Kidney tubule cell (primary cell): ENCODE results near the gene HTR1D.

Experiments used
- DNase-seq: peaks from one replicate; pipeline ENCODE4 v3.0.0-alpha.2; 2018; ENCODE audit warnings: low spot score

The HTR1D gene

DNA sequence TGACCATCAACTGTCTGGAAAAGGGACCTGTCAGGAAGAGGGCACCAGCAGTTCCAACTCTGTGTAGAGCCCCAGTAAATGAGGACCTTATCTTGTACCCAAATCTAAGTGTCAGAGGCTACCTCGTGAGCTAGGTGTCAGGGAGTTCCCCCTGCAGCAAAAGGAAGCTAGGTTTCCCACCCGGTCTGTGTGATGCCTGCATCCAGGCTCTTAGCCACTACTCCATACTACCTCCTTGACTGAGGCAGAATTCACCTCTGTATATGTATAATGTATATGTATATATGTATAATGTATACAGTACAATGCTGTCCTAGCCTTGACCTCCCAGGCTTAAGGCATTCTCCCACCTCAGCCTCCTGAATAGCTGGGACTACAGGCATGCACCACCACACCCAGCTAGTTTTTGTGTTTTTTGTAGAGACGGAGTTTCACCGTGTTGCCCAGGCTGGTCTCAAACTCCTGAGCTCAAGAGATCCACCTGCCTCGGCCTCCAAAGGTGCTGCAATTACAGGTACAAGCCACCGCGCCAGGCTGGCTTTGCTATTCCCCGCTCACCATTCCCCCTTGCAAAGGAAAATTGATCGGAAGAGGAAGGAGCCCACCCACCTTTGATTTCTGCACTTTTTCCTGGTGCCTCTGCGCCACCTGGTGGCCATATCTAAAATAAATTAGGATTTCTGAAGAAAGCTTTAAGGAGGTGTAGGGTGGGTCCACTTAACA lies 32.9 kb downstream of the HTR1D start:
- DNase-seq, result peak; percentile 53

DNA sequence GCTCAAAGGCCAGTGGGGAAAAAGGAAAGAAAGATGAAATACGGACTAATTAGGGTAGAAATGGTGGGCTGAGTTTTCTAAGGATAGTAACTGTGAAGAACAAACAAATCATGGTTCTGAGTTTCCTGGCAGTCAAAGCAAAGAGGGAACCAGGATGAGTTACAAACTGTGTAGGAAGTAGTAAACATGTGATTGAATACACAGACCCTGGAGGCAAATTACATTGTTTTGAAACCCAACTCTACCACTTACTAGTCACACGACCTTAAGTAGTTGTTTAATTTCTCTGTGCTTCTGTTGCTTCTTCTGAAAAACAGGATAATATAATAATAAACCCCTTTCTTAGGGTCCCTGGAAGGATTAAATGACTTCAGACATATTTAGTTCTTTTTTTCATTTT lies 37.4 kb downstream of the HTR1D start:
- no peak for DNase-seq

DNA sequence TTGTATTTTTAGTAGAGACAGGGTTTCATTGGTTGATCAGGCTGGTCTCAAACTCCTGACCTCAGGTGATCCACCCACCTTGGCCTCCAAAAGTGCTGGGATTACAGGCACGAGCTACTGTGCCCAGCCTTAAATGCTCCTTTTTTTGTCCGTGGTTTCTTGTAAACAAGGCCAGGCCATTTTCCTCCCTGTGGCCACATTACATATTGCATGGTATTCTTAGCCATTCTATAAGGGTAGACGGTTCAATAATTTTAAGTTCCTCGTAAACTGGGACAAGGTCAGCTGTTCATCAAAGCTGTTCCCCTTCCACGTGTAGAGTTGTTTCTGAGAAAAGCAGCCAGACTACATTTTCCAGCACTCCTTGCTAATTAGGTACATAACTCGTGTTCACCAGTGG lies 38.4 kb downstream of the HTR1D start:
- no peak for DNase-seq

DNA sequence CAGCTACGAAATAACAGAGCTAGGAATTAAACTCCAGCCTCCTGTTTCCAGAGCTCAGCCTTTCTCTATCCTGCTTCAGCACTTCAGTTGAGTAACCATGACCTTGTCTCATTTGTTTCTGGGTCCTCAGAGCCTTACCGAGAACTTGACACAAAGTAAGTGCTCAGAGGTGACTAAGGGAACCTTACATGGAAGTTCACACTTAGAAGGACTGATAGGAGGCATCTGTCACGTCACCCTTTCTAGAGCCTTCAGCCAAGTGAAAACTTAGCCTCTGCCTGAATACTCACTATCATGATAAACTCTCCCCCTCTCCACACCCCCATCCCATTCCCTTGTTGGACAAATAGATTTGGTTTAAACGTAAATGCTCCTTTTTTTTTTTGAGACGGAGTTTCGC lies 38.9 kb downstream of the HTR1D start:
- no peak for DNase-seq

DNA sequence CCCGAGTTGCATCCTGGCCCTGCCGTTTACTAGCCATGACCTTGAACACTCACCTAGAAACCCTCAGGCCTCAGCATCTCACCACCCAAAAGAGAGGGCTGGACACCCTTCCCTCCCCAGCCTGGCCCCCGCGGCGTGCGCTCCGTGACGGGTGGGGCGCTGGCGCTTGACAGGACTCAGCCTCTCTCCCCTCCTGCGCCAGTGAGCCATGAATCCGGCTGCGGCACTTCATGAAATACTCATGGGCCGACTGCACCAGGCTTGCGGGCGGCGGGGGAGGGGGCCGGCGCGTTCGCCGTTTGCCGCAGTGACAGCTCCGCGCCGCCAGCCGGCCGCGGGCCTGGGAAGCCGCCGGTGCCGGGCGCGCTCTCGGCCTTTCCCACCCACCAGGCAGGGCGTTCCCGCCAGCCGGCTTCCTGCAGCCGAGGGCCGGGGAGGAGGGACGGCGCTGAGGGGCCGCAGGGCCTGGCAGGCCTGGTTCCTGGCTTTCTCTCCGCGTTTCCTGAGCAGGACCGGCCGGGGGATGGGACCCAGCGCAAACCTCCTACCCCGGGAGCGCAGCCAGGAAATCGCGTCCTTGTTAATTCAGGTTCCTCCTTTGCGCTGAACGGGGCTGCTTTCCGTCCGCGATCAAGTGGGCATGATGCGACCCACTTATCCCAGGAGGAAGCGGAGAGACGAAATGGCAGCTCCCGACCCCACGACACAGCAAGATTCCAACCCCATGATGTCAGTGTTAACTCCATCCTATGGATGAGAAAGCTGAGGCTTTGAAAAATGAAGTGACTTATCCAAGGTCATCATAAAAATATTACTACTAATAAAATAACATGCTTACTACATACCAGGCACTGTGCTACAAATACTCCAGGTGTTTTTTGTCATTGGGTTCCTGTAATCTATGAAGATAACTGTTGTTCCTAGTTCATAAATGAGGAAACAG lies 39.6 kb downstream of the HTR1D start:
- peak; percentile 89 for DNase-seq

DNA sequence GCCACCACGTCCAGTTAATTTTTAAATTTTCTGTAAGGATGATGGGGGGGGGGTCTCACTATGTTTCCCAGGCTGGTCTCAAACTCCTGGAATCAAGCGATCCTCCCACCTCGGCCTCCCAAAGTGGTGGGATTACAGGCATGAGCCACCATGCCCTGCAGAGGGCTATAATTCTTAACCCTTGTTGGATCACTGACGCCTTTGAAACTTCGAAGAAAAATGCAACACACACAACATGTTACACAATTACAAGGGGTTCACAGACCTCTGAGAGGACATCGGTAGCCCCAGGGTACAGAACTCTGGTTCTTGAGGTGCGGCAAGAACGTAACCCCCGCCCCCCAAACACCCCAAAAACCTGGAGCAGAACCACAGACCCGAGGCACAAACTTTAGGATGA lies 40.3 kb downstream of the HTR1D start:
- no peak for DNase-seq

DNA sequence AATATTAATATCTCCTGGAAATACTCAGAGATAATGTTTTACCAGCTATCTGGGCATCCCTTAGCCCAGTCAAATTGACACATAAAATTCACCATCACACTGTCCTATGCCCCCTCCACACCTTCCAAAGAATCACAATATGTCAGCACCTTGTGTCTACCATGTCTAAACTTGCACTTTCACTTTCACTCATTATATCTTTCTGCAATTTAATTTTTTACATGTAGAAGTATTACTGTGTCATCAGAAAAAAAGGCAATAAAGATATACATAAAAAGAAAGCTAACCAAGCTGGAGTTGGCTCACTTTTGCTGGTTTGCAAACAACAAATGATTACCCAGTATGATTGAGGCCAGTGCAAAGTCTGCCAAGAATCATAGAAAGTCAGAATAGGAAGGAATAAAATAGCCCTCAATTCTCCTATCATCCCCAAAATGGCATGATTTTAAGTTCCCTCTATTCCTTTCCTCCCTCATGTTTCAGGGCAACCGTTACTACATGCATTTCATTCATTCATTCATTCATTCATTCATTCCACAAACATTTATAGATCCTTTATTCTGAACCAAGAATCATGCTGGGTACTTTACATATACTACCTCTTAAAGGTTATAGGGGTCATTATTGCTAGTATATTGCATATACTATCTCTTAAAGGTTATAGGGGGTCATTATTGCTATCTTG lies 42.7 kb downstream of the HTR1D start:
- DNase-seq, result no peak

DNA sequence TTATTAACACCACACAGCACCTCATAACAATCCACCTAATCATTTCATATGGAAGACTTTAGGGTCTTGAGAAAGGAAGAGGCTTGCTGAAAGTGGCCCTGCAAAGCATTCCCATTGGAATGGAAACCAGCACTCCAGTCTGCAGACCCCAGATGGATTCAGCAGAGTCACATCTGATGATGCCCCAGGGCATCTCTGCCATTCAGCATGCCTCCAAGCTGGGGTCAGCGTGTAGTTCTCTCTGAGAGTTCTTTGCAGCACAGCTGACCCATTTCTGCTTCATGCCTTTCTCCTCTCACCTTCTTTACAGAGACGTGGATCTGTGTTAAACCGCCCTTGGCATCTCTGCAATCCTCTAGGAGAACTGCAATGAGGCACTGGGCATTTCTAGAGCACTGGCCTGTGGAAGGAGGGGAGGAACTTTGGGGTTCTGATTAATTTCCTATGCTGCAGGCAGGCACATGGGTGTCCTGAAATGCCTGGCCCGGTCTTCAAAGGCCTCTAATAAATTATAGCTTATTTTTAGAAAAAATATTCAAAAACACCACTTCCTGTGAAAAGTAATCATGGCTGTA lies 46.0 kb downstream of the HTR1D start:
- no peak for DNase-seq

DNA sequence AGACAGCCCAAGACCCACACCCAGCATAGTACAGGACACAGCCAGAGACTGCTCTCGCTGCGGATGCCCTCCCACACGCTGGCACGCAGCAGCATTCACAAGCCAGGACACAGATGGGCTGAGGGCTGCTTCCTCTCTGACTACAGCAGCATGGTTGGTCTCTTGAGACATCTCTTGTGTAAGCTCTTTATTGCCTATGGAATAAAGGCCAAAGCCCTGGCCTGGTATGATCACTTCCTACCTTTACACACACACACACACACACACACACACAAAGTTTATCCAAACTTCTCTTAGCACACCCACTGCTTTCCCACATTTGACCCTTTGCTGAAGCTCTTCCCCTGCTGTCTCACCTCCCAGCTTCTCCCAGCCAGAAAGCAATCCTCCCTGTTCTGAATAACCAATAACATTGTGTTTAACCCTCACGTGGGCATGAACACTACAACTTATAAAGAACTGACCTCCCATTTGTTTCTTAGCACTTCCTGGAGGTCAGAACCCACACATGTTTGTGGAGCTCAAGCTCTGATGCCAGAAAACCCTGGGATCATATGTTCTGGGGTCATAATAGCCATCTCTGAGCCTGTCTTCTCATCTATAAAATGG lies 47.5 kb downstream of the HTR1D start:
- no peak for DNase-seq

DNA sequence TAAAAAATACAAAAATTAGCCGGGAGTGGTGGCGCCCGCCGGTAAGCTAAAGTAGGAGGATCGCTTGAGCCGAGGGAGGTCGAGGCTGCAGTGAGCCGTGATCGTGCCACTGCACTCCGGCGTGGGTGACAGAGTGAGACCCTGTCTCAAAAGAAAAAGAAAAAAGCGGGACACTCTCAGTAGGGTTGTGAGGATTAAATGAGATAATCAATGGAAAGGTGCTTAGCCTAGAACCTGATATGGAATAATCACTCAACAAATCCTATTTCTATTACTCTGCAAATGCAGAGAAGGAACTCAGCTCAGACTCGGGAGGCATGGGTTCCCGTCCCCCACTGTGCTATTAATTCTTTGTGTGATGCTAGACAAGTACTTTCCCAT lies 48.1 kb downstream of the HTR1D start:
- no peak for DNase-seq

DNA sequence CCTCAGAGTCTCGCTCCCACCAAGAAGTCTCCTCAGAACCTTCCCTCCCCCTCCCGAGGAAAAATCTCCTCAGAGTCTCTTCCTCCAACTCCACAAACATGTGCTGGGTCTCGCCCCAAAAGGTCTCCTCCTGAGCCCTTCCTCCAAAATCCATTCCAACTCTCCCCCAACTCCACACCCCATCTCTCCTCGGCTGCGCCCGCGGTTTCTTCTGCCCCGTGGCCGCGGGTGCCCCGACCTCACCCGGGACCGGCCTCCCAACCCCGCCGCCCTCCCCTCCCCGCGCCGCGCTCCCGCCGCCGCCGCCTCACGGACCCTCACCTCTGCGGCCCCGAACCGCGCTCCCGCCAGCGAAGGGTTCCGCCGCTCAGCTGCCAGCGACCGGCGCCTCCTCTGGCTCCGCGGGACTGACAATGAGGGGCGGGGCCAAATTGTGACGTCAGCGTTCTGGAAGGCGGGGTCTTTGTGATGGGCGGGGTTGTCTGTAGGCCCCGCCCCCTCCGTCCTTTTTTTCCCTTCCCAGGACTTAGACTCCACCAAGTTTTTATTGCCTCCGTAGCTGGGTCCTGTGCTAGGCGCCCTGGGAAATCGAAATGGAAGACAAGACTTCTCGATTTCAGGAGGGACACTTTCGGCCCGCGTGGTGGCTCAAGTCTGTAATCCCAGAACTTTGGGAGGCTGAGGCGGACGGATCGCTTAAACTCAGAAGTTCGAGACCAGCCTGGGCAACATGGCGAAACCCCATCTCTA lies 48.7 kb downstream of the HTR1D start, which contains the start of gene LUZP1:
Gene LUZP1 (minus strand): TSS at position 412 of the 750 bp plus-strand sequence.
- DNase-seq, result peak; percentile 85

DNA sequence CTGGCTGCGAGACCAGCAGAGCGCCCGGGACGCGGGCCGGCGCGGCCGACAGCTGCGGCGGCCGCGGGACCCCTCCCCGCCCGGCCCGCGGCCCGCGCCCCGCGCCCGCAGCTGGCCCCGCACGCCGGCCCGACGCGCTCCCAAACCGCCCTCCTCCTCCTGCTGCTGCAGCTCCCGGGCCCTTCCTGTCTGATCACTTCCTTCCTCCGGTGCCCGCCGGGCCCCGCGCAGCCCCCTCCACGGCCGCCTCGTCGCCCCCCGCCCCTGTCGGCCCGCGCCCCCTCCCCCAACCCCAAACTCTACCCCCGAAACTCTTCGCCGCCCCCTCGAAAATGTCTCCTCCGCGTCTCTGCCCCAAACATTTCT lies 49.2 kb downstream of the HTR1D start:
- DNase-seq, result peak; percentile 44

DNA sequence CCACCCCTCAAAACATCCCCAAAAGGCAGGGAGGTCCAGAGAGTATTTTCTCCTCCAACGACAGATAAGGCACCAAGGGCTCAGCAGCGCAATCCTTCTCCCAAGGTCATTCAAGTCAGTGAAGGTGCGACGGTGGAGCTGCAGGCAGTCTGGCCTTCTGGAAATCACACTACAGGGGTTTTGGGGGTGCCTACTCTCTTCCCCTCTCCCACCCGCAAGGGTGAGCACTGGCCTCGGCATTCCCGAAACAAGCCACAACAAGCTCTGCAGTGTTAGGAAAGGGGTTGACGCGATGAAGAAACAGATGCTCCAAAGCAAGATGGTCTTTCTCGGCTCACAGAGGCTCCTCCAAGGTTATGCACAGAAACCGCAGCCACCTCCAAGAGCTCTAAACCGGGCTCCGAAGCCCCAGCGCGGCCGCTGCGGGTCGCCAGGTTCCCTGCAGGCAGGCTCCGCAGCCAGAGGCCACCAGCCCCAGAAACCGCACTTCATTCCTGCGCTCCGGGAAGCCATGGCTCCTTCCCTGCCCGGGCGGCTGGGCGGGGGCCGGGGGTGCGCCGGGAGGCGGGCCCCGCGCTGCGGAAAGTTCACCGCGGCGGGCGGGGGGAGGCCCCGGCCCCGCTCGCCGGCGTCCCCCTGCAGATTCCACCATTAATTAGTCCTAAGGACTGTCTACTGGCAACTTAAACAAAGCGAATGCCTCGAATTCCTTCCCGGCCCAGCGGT lies 49.8 kb downstream of the HTR1D start:
- DNase-seq, result peak; percentile 52

DNA sequence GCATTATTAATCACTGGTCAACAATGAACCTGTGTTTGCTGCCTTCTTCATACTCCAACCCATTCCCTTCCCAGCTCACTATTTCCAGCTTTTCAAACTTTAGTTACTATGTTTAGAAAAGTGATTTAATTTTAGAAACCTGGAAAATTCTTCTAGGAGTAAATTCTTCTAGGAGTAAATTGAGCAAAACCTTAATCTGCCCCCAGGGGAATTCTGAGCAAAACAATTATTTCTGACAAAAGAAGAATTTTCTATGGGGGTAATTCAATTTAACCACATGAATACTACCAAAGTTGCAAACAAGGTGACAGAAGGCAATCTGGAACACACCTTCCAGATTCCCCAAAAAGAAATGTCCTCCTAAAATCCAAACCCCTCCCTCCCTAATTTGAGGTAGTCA lies 50.4 kb downstream of the HTR1D start:
- no peak for DNase-seq

DNA sequence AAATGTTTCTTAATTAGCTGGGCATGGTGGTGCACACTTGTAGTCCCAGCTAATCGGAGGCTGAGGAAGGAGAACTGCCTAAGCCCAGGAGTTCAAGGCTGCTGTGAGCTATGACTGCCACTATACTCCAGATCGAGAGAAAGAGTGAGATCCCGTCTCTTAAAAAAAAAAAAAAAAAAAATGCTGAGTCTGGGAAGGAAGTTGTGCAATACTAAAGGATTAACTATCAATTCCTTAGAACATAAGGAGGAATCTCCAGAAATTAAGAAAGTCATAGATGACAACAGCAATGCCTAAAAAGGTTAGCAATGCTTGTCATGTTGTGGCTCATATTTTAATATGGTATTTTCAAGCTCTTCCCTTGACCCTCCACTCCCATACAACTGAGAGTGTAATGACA lies 53.9 kb downstream of the HTR1D start:
- DNase-seq, result no peak

DNA sequence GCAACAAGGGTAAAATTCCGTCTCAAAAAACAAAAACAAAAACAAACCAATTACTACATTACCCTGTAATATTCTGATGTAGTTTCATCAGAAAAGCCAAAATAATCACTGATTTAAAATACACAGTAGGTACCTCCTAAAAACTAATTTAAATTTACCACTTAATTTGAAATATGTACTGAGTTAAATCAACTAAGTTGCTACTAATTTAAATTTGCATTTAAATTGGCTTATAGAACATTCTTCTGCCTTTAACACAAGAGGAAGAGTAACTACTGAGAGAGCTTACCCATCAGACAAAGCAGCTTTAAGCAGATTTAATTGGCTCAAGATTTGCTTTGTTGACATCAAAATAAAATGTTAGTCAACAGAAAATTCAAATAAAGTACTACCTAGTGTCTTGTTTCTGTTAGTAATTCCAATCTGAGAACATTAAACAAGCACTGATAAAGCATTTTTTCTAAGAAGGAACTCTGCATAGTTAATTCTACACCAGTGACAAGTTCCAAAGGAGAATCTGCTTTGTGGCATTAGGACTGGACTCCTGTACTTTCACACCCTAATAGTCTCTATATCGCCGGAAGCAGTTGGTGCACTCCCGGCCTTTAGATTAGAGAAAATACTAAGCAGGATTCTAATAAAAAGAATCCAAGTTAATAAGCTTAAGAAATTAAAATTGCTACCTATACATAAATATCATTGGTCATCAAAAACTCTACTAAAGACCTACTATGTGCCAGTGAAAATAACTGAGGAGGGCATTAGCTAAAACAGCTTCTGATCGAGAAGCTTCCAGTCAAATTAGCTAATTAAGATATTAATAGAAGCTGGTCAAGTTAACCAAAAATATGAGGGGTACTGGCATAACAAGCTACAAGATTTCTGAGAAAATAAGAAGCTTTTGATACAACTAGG lies 57.1 kb downstream of the HTR1D start:
- DNase-seq, result no peak

DNA sequence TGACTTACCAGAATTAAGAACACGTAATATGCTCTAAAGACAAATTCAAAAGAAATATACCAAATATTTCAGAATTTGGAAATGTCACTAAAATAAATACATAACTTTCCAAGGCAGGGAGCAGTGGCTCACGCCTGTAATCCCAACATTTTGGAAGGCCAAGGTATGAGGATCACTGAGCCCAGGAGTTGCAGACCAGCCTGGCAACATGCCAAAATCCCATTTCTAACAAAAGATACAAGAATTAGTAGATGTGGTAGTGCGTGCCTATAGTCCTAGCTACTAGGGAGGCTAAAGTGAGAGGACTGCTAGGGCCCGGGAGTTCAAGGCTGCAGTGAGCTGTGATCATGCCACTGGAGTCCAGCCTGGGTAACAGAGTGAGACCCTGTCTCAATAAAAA lies 60.4 kb downstream of the HTR1D start:
- no peak for DNase-seq

DNA sequence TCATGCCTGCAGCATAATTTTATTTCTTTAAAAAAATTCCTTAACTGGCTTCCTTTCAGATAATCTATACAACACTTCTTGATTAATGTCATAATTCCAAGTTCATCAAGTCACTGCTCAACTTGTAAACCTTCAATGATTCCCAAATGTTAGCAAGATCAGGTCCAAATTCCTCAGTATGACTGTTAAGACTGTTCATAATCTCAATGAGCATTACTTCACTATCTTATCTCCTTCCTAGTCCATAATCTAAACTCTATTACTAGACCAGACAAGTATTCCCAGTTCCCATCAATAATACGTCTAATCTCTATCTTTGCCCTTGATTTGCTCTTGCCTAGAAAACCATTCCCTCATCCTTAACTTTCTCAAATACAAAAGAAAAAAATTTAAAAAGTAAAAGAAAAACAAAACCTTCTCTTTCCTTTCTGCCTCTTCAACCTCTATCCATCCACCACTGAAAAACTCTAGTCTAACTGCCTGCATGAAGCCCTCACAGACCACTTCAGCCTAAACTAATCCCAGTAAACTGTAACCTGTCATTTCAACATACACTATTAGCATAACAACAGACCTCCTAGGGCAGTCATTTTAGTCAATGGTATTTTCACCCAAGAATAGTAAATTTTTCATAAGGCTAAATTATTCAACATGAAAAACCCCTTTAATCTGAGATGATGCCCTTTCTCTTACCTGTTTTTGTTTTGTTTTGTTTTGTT lies 64.2 kb downstream of the HTR1D start:
- DNase-seq, result no peak

DNA sequence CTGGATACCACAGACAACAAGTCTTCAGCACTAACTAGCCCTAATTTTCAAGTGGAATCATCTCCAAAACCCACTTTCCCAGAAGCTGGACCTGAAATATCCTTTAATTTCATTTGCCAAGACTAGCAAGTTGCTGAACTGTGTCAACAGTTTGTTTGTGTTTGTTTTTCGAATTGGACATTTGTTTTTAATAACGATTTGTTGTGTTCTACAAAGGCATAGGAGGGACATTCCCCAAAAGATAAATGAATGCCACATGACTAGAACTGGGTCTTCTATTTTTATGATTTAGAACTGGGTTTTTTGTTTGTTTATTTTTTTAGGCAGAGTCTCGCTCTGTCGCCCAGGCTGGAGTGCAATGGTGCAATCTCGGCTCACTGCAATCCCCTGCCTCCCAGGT lies 66.6 kb downstream of the HTR1D start:
- no peak for DNase-seq
